HEK293 (cell line): ENCODE measurements around the gene BTBD16.

Experiments
- EGR2 ChIP-seq: fragments of 450-650 bp; formaldehyde crosslinking; IDR thresholded peaks from 2 replicates; pipeline ENCODE4 v1.5.1; 2016; ENCODE audit warnings: low read depth, missing biosample characterization, missing genetic modification characterization
- GFI1B ChIP-seq: fragments of 450-650 bp; formaldehyde crosslinking; IDR thresholded peaks from 2 replicates; pipeline ENCODE4 v1.5.1; 2016; ENCODE audit warnings: missing biosample characterization, missing genetic modification characterization
- KLF1 ChIP-seq: fragments of 450-650 bp; formaldehyde crosslinking; IDR thresholded peaks from 2 replicates; pipeline ENCODE4 v1.5.1; 2016; ENCODE audit warnings: missing biosample characterization, missing genetic modification characterization
- KLF9 ChIP-seq: fragments of 450-650 bp; formaldehyde crosslinking; IDR thresholded peaks from 2 replicates; pipeline ENCODE4 v1.5.1; 2016; ENCODE audit warnings: missing biosample characterization, missing genetic modification characterization, low read depth
- MZF1 ChIP-seq: fragments of 450-650 bp; formaldehyde crosslinking; IDR thresholded peaks from 2 replicates; pipeline ENCODE4 v1.5.1; 2017; ENCODE audit warnings: missing biosample characterization, missing genetic modification characterization, borderline replicate concordance
- SP2 ChIP-seq: fragments of 450-650 bp; formaldehyde crosslinking; IDR thresholded peaks from 2 replicates; pipeline ENCODE4 v1.5.1; 2016; ENCODE audit warnings: missing biosample characterization, missing genetic modification characterization
- ZBTB17 ChIP-seq: fragments of 450-650 bp; formaldehyde crosslinking; IDR thresholded peaks from 2 replicates; pipeline ENCODE4 v1.5.1; 2016; ENCODE audit warnings: missing biosample characterization, missing genetic modification characterization
- ZBTB21 ChIP-seq: fragments of 450-650 bp; formaldehyde crosslinking; IDR thresholded peaks from 2 replicates; pipeline ENCODE4 v1.5.1; 2017; ENCODE audit warnings: missing biosample characterization, missing genetic modification characterization
- ZNF133 ChIP-seq: fragments of 450-650 bp; formaldehyde crosslinking; IDR thresholded peaks from 2 replicates; pipeline ENCODE4 v1.5.1; 2016; ENCODE audit warnings: missing biosample characterization, missing genetic modification characterization
- ZNF140 ChIP-seq: fragments of 450-650 bp; formaldehyde crosslinking; IDR thresholded peaks from 2 replicates; pipeline ENCODE4 v1.5.1; 2016; ENCODE audit warnings: missing biosample characterization, missing genetic modification characterization
- ZNF169 ChIP-seq: fragments of 450-650 bp; formaldehyde crosslinking; IDR thresholded peaks from 2 replicates; pipeline ENCODE4 v1.5.1; 2016; ENCODE audit warnings: missing biosample characterization, missing genetic modification characterization
- ZNF174 ChIP-seq: fragments of 450-650 bp; formaldehyde crosslinking; IDR thresholded peaks from 2 replicates; pipeline ENCODE4 v1.5.0; 2017; ENCODE audit warnings: missing biosample characterization, mild to moderate bottlenecking, missing genetic modification characterization
- ZNF175 ChIP-seq: fragments of 450-650 bp; formaldehyde crosslinking; IDR thresholded peaks from 2 replicates; pipeline ENCODE4 v1.5.1; 2016; ENCODE audit warnings: missing biosample characterization, missing genetic modification characterization
- ZNF561 ChIP-seq: fragments of 450-650 bp; IDR thresholded peaks from 2 replicates; pipeline ENCODE4 v1.5.1; 2018; ENCODE audit warnings: missing biosample characterization, missing genetic modification characterization, borderline replicate concordance
- ZNF596 ChIP-seq: fragments of 450-650 bp; IDR thresholded peaks from 2 replicates; pipeline ENCODE4 v1.5.0; 2018; ENCODE audit warnings: missing biosample characterization, mild to moderate bottlenecking, missing genetic modification characterization, moderate library complexity
- ZNF623 ChIP-seq: fragments of 450-650 bp; formaldehyde crosslinking; IDR thresholded peaks from 2 replicates; pipeline ENCODE4 v1.5.1; 2016; ENCODE audit warnings: missing biosample characterization, missing genetic modification characterization
- ZNF629 ChIP-seq: fragments of 450-650 bp; formaldehyde crosslinking; IDR thresholded peaks from 2 replicates; pipeline ENCODE4 v1.5.1; 2017; ENCODE audit warnings: missing biosample characterization, missing genetic modification characterization
- ZNF677 ChIP-seq: fragments of 450-650 bp; IDR thresholded peaks from 2 replicates; pipeline ENCODE4 v1.5.0; 2018; ENCODE audit warnings: missing biosample characterization, mild to moderate bottlenecking, missing genetic modification characterization, moderate library complexity
- ZNF747 ChIP-seq: fragments of 450-650 bp; formaldehyde crosslinking; IDR thresholded peaks from 2 replicates; pipeline ENCODE4 v1.5.1; 2016; ENCODE audit warnings: missing biosample characterization, missing genetic modification characterization
- ZNF76 ChIP-seq: fragments of 450-650 bp; formaldehyde crosslinking; IDR thresholded peaks from 2 replicates; pipeline ENCODE4; 2016; ENCODE audit warnings: low read depth, missing biosample characterization, missing genetic modification characterization, borderline replicate concordance
- ZSCAN30 ChIP-seq: fragments of 450-650 bp; IDR thresholded peaks from 2 replicates; pipeline ENCODE4 v1.5.1; 2018; ENCODE audit warnings: missing biosample characterization, mild to moderate bottlenecking, missing genetic modification characterization, moderate library complexity
- ZXDB ChIP-seq: fragments of 450-650 bp; formaldehyde crosslinking; IDR thresholded peaks from 2 replicates; pipeline ENCODE4 v1.5.1; 2016; ENCODE audit warnings: missing biosample characterization, missing genetic modification characterization
- TF ChIP-seq, protein P1 (sequence below): fragments of 450-650 bp; formaldehyde crosslinking; conservative IDR thresholded peaks from 2 replicates; pipeline ENCODE4 v1.5.1; 2016; ENCODE audit warnings: low read depth, missing biosample characterization, missing genetic modification characterization
- TF ChIP-seq, protein P2 (sequence below): fragments of 450-650 bp; IDR thresholded peaks from 2 replicates; pipeline ENCODE4 v1.5.1; 2018; ENCODE audit warnings: missing biosample characterization, missing genetic modification characterization
- TF ChIP-seq, protein P3 (sequence below): fragments of 450-650 bp; formaldehyde crosslinking; IDR thresholded peaks from 2 replicates; pipeline ENCODE4 v1.5.1; 2017; ENCODE audit warnings: missing biosample characterization, missing genetic modification characterization
- TF ChIP-seq, protein P4 (sequence below): fragments of 450-650 bp; formaldehyde crosslinking; IDR thresholded peaks from 2 replicates; pipeline ENCODE4 v1.5.1; 2016; ENCODE audit warnings: missing biosample characterization, missing genetic modification characterization
- TF ChIP-seq, protein P5 (sequence below): fragments of 450-650 bp; formaldehyde crosslinking; IDR thresholded peaks from 2 replicates; pipeline ENCODE4 v1.5.1; 2016; ENCODE audit warnings: missing biosample characterization, missing genetic modification characterization
- TF ChIP-seq, protein P6 (sequence below): fragments of 450-650 bp; formaldehyde crosslinking; IDR thresholded peaks from 2 replicates; pipeline ENCODE4 v1.5.1; 2016; ENCODE audit warnings: missing biosample characterization, missing genetic modification characterization

The BTBD16 gene

DNA sequence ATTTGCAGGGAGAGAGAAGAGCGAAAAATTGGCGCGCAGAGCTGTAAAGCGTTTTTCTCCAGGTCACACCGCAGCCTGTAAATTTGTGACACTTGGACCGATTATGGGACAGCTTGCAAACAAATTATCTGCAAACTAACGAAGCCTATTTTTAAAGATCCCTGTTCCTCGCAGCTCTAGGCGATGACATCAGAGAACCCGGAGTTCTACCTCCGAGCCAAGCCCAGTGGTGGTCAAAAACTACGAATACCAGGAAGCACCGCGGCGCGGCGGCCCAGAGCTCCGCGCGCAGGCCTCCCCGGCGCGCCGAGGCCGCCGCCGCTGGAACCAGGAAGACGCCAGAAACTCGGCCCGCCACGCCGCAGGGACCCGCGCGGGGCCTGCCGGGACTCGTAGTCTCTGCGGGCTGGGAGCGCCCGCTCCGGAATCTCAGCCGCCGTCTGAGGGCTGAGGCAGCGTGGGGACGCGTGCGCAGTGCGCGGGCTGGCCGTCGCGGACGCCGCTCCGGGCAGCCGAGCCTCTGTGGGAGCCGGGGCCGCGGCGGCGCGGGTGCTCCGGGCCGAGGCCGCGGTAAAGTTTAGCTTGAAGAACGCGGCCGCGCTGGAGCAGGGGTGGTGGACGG is 103.3 kb downstream of the BTBD16 start, which contains the start of gene PLEKHA1 (continued):
- TF ChIP-seq, protein P1, sequence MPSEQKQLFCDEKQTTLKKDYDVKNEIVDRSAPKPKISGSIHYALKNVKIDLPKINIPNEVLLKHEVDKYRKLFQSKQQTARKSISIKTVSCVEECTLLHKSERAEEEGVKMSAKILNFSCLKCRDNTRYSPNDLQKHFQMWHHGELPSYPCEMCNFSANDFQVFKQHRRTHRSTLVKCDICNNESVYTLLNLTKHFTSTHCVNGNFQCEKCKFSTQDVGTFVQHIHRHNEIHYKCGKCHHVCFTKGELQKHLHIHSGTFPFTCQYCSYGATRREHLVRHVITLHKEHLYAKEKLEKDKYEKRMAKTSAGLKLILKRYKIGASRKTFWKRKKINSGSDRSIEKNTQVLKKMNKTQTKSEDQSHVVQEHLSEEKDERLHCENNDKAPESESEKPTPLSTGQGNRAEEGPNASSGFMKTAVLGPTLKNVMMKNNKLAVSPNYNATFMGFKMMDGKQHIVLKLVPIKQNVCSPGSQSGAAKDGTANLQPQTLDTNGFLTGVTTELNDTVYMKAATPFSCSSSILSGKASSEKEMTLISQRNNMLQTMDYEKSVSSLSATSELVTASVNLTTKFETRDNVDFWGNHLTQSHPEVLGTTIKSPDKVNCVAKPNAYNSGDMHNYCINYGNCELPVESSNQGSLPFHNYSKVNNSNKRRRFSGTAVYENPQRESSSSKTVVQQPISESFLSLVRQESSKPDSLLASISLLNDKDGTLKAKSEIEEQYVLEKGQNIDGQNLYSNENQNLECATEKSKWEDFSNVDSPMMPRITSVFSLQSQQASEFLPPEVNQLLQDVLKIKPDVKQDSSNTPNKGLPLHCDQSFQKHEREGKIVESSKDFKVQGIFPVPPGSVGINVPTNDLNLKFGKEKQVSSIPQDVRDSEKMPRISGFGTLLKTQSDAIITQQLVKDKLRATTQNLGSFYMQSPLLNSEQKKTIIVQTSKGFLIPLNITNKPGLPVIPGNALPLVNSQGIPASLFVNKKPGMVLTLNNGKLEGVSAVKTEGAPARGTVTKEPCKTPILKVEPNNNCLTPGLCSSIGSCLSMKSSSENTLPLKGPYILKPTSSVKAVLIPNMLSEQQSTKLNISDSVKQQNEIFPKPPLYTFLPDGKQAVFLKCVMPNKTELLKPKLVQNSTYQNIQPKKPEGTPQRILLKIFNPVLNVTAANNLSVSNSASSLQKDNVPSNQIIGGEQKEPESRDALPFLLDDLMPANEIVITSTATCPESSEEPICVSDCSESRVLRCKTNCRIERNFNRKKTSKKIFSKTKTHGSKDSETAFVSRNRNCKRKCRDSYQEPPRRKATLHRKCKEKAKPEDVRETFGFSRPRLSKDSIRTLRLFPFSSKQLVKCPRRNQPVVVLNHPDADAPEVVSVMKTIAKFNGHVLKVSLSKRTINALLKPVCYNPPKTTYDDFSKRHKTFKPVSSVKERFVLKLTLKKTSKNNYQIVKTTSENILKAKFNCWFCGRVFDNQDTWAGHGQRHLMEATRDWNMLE (tag by site-specific recombination), result no peak
- TF ChIP-seq ZNF76 (tag by site-specific recombination) (peak; percentile 93), ZNF561 (tag by site-specific recombination) (peak; percentile 74; the same call in 1 of the 2 replicates), ZNF174 (tag by site-specific recombination) (no peak), ZBTB21 (tag by site-specific recombination) (no peak), ZNF175 (tag by site-specific recombination) (no peak), ZBTB17 (peak; percentile 69), ZNF169 (tag by site-specific recombination) (no peak), ZXDB (tag by site-specific recombination) (peak; percentile 40; the same call in 1 of the 2 replicates), ZNF140 (tag by site-specific recombination) (no peak), SP2 (tag by site-specific recombination) (no peak), ZNF747 (tag by site-specific recombination) (no peak), GFI1B (tag by site-specific recombination) (no peak), ZSCAN30 (tag by site-specific recombination) (no peak), ZNF133 (tag by site-specific recombination) (no peak), KLF1 (tag by site-specific recombination) (no peak), MZF1 (tag by site-specific recombination) (no peak), ZNF623 (tag by site-specific recombination) (no peak), EGR2 (tag by site-specific recombination) (no peak), KLF9 (tag by site-specific recombination) (no peak), ZNF629 (tag by site-specific recombination) (peak; percentile 61; the same call in 1 of the 2 replicates), ZNF596 (tag by site-specific recombination) (no peak), ZNF677 (tag by site-specific recombination) (no peak)
- TF ChIP-seq, protein P2, sequence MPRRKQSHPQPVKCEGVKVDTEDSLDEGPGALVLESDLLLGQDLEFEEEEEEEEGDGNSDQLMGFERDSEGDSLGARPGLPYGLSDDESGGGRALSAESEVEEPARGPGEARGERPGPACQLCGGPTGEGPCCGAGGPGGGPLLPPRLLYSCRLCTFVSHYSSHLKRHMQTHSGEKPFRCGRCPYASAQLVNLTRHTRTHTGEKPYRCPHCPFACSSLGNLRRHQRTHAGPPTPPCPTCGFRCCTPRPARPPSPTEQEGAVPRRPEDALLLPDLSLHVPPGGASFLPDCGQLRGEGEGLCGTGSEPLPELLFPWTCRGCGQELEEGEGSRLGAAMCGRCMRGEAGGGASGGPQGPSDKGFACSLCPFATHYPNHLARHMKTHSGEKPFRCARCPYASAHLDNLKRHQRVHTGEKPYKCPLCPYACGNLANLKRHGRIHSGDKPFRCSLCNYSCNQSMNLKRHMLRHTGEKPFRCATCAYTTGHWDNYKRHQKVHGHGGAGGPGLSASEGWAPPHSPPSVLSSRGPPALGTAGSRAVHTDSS (tag by site-specific recombination), result no peak
- TF ChIP-seq, protein P3, sequence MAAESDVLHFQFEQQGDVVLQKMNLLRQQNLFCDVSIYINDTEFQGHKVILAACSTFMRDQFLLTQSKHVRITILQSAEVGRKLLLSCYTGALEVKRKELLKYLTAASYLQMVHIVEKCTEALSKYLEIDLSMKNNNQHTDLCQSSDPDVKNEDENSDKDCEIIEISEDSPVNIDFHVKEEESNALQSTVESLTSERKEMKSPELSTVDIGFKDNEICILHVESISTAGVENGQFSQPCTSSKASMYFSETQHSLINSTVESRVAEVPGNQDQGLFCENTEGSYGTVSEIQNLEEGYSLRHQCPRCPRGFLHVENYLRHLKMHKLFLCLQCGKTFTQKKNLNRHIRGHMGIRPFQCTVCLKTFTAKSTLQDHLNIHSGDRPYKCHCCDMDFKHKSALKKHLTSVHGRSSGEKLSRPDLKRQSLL, result peak; percentile 38; the same call in 1 of the 2 replicates
- TF ChIP-seq, protein P4, sequence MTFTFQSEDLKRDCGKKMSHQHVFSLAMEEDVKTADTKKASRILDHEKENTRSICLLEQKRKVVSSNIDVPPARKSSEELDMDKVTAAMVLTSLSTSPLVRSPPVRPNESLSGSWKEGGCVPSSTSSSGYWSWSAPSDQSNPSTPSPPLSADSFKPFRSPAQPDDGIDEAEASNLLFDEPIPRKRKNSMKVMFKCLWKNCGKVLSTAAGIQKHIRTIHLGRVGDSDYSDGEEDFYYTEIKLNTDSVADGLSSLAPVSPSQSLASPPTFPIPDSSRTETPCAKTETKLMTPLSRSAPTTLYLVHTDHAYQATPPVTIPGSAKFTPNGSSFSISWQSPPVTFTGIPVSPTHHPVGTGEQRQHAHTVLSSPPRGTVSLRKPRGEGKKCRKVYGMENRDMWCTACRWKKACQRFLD (tag by site-specific recombination), result no peak
- TF ChIP-seq, protein P5, sequence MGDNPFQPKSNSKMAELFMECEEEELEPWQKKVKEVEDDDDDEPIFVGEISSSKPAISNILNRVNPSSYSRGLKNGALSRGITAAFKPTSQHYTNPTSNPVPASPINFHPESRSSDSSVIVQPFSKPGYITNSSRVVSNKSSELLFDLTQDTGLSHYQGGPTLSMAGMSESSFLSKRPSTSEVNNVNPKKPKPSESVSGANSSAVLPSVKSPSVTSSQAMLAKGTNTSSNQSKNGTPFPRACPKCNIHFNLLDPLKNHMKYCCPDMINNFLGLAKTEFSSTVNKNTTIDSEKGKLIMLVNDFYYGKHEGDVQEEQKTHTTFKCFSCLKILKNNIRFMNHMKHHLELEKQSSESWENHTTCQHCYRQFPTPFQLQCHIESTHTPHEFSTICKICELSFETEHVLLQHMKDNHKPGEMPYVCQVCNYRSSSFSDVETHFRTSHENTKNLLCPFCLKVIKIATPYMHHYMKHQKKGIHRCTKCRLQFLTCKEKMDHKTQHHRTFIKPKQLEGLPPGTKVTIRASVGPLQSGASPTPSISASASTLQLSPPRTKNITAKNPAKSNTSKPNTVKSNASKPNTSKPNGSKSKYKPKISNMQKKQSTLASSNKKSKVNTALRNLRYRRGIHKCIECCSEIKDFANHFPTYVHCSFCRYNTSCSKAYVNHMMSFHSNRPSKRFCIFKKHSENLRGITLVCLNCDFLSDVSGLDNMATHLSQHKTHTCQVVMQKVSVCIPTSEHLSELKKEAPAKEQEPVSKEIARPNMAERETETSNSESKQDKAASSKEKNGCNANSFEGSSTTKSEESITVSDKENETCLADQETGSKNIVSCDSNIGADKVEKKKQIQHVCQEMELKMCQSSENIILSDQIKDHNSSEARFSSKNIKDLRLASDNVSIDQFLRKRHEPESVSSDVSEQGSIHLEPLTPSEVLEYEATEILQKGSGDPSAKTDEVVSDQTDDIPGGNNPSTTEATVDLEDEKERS (tag by site-specific recombination), result no peak
- TF ChIP-seq, protein P6, sequence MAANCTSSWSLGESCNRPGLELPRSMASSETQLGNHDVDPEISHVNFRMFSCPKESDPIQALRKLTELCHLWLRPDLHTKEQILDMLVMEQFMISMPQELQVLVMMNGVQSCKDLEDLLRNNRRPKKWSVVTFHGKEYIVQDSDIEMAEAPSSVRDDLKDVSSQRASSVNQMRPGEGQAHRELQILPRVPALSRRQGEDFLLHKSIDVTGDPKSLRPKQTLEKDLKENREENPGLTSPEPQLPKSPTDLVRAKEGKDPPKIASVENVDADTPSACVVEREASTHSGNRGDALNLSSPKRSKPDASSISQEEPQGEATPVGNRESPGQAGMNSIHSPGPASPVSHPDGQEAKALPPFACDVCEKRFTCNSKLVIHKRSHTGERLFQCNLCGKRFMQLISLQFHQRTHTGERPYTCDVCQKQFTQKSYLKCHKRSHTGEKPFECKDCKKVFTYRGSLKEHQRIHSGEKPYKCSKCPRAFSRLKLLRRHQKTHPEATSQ (tag by site-specific recombination), result no peak
